Activated CD4-positive, alpha-beta T cell treated with anti-CD3 and anti-CD28 coated beads, Interleukin-2, Interleukin-6, amounts not matched to agents 100 ng/mL and 50 ng/mL, durations not matched to agents 16 hours and 8 hours (primary cell): ENCODE results near the gene ROBO3.

Source experiments
- DNase-seq: peaks from one replicate; pipeline ENCODE4 v3.0.0-alpha.2; 2020

Gene ROBO3

DNA sequence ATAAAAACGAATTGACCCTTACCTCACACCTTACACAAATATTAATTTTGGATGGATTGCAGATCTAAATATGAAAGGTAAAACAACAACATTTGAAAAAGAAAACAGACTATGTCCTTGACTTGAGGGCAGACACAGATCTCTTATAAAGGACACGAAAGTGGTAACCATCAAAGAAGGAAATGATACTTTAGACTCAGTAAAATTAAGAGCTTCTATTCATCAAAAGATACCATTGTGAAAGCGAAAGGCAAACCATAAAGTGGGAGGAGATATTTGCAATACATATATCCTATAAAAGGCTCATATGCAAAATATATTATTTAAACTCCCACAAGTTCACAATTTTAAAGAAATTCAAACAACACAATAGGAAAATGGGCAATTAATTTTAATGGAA lies 65.6 kb downstream of the ROBO3 start:
- DNase-seq, result no peak
